Neural progenitor cell (in vitro differentiated cells): Measurements from ENCODE around the gene PEX16.

Experiments used
- EZH2 ChIP-seq: fragments of 200-600 bp; sonication (generic); IDR thresholded peaks from 2 replicates; pipeline ENCODE4 v1.6.1; 2017; ENCODE audit warnings: antibody characterized with exemption, mild to moderate bottlenecking, moderate library complexity
- EZH2phosphoT487 ChIP-seq: fragments of 200-600 bp; sonication (generic); IDR thresholded peaks from 2 replicates; pipeline ENCODE4 v1.6.1; 2017; ENCODE audit warnings: antibody characterized with exemption
- TF ChIP-seq, protein P1 (sequence below): fragments of 200-600 bp; sonication (generic); IDR thresholded peaks from 2 replicates; pipeline ENCODE4 v1.5.1; 2017; ENCODE audit warnings: antibody characterized with exemption, mild to moderate bottlenecking

DNA sequence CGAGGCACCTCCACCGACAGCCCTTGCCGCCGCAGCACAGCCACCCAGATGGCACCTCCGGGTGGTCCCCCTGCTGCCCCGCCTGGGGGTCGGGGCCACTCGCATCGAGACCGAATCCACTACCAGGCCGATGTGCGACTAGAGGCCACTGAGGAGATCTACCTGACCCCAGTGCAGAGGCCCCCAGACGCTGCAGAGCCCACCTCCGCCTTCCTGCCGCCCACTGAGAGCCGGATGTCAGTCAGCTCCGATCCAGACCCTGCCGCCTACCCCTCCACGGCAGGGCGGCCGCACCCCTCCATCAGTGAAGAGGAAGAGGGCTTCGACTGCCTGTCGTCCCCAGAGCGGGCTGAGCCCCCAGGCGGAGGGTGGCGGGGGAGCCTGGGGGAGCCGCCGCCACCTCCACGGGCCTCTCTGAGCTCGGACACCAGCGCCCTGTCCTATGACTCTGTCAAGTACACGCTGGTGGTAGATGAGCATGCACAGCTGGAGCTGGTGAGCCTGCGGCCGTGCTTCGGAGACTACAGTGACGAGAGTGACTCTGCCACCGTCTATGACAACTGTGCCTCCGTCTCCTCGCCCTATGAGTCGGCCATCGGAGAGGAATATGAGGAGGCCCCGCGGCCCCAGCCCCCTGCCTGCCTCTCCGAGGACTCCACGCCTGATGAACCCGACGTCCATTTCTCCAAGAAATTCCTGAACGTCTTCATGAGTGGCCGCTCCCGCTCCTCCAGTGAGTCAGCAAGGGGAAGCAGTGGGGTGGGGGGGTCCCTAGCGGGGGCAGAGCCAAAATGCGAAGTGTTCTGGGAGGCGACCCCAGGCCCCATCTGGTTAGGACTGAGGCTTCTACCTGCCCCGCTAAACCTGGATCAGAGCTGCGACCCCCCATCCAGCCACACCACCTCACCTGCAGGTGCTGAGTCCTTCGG is 15.0 kb downstream of the PEX16 start:
- TF ChIP-seq, protein P1, sequence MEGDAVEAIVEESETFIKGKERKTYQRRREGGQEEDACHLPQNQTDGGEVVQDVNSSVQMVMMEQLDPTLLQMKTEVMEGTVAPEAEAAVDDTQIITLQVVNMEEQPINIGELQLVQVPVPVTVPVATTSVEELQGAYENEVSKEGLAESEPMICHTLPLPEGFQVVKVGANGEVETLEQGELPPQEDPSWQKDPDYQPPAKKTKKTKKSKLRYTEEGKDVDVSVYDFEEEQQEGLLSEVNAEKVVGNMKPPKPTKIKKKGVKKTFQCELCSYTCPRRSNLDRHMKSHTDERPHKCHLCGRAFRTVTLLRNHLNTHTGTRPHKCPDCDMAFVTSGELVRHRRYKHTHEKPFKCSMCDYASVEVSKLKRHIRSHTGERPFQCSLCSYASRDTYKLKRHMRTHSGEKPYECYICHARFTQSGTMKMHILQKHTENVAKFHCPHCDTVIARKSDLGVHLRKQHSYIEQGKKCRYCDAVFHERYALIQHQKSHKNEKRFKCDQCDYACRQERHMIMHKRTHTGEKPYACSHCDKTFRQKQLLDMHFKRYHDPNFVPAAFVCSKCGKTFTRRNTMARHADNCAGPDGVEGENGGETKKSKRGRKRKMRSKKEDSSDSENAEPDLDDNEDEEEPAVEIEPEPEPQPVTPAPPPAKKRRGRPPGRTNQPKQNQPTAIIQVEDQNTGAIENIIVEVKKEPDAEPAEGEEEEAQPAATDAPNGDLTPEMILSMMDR, result no peak
- TF ChIP-seq EZH2 (no peak), EZH2phosphoT487 (no peak)
